ENCODE measurements around the gene BNIPL. TPM values are rescaled to one million over a fixed set of nuclear protein-coding genes. Genes with fewer than 3 reads are reported as not detected.

BNIPL gene
- total RNA-seq, 1 donor from 2014 or later, result 27.7 TPM

DNA sequence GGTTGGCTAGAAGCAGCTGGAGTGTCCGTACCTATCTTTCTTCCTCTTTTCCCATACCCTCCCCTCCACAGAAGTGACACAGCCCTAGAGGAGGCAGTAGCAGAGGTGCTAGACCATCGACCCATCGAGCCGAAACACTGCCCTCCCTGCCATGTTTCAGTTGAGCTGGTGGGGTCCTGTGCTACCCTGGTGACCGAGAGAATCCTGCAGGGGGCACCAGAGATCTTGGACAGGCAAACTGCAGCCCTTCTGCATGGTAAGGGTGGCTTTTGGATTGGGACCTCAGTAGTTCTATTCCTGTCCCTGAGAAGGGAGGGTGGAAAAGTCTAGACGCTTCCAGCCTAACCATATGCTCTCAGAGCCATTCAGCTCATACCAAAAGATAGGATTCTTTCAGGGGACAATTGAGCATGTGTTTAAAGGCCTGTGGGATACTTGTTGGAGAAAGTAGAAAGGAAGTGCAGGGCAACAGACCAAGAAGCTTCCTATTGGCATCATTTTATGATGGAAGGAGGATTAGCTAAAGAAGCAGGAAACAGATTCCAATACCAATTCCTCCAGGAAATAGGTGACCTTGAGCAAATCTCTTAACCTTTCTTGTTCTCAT lies 11.7 kb upstream of the BNIPL start:
- peaks cover 24% of the 10 kb centered on the region for H3K36me3 Mint-ChIP-seq
- no peak overlapping the region for H3K4me3 Mint-ChIP-seq
- H3K27me3 Mint-ChIP-seq, result no peaks in the 10 kb centered on the region
- peak overlapping the region; percentile 29 for H3K27ac Mint-ChIP-seq
- TF ChIP-seq, protein P1, sequence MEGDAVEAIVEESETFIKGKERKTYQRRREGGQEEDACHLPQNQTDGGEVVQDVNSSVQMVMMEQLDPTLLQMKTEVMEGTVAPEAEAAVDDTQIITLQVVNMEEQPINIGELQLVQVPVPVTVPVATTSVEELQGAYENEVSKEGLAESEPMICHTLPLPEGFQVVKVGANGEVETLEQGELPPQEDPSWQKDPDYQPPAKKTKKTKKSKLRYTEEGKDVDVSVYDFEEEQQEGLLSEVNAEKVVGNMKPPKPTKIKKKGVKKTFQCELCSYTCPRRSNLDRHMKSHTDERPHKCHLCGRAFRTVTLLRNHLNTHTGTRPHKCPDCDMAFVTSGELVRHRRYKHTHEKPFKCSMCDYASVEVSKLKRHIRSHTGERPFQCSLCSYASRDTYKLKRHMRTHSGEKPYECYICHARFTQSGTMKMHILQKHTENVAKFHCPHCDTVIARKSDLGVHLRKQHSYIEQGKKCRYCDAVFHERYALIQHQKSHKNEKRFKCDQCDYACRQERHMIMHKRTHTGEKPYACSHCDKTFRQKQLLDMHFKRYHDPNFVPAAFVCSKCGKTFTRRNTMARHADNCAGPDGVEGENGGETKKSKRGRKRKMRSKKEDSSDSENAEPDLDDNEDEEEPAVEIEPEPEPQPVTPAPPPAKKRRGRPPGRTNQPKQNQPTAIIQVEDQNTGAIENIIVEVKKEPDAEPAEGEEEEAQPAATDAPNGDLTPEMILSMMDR (conservative IDR thresholded peaks at IDR 0.05), result peak; percentile 77
- H3K4me1 Mint-ChIP-seq (ENCODE audit: unreplicated experiment), result peaks cover 4% of the 10 kb centered on the region
- peak; percentile 79 for DNase-seq (ENCODE audit: extremely low spot score, unreplicated experiment)
- no peaks in the 10 kb centered on the region for H3K9me3 Mint-ChIP-seq

- no peaks in the 10 kb centered on the region for H3K9me3 Mint-ChIP-seq
- peaks cover 4% of the 10 kb centered on the region for H3K4me1 Mint-ChIP-seq (ENCODE audit: unreplicated experiment)
- peaks cover 26% of the 10 kb centered on the region for H3K36me3 Mint-ChIP-seq
- no peak overlapping the region for H3K4me3 Mint-ChIP-seq
- H3K27ac Mint-ChIP-seq, result no peak overlapping the region
- H3K27me3 Mint-ChIP-seq, result no peaks in the 10 kb centered on the region
- TF ChIP-seq, protein P1 (conservative IDR thresholded peaks at IDR 0.05), result no peak
- no peak for DNase-seq (ENCODE audit: extremely low spot score, unreplicated experiment)
These were observed 9.9 kb upstream of the BNIPL start for GRCh38 chr1:151026460-151026859.

GRCh38 chr1:151032164-151032563 lies 4.2 kb upstream of the BNIPL start:
- no peak for DNase-seq (ENCODE audit: extremely low spot score, unreplicated experiment)
- H3K4me3 Mint-ChIP-seq, result no peak overlapping the region
- H3K4me1 Mint-ChIP-seq (ENCODE audit: unreplicated experiment), result peaks cover 5% of the 10 kb centered on the region
- H3K27me3 Mint-ChIP-seq, result no peaks in the 10 kb centered on the region
- peaks cover 35% of the 10 kb centered on the region for H3K36me3 Mint-ChIP-seq
- TF ChIP-seq, protein P1 (conservative IDR thresholded peaks at IDR 0.05), result no peak
- peaks cover 4% of the 10 kb centered on the region for H3K9me3 Mint-ChIP-seq
- H3K27ac Mint-ChIP-seq, result no peak overlapping the region

GRCh38 chr1:151035167-151035566 lies 1.2 kb upstream of the BNIPL start:
- peaks cover 5% of the 10 kb centered on the region for H3K4me1 Mint-ChIP-seq (ENCODE audit: unreplicated experiment)
- H3K36me3 Mint-ChIP-seq, result peaks cover 34% of the 10 kb centered on the region
- no peaks in the 10 kb centered on the region for H3K27me3 Mint-ChIP-seq
- DNase-seq (ENCODE audit: extremely low spot score, unreplicated experiment), result no peak
- TF ChIP-seq, protein P1 (conservative IDR thresholded peaks at IDR 0.05), result no peak
- H3K9me3 Mint-ChIP-seq, result peaks cover 4% of the 10 kb centered on the region
- H3K27ac Mint-ChIP-seq, result peak overlapping the region; percentile 97
- H3K4me3 Mint-ChIP-seq, result no peak overlapping the region

- Mint-ChIP-seq H3K27me3 (no peaks in the 10 kb centered on the region), H3K9me3 (peaks cover 4% of the 10 kb centered on the region), H3K4me3 (peak overlapping the region; percentile 91), H3K27ac (peak overlapping the region; percentile 96), H3K4me1 (ENCODE audit: unreplicated experiment) (peaks cover 5% of the 10 kb centered on the region), H3K36me3 (peaks cover 30% of the 10 kb centered on the region)
- no peak for DNase-seq (ENCODE audit: extremely low spot score, unreplicated experiment)
- TF ChIP-seq, protein P1 (conservative IDR thresholded peaks at IDR 0.05), result no peak
These were observed 646 bp downstream of the BNIPL start for GRCh38 chr1:151037032-151037431.
